Chondrocyte (in vitro differentiated cells): ENCODE results near the gene ZMYND19. TPM values are rescaled to one million over a fixed set of nuclear protein-coding genes. Genes with fewer than 3 reads are reported as not detected.

Source experiments
- DNase-seq: peaks from one replicate; pipeline ENCODE4 v3.0.0; 2021; ENCODE audit warnings: mixed read lengths, low spot score
- H3K27ac Mint-ChIP-seq: one replicate; pipeline ENCODE4 v1.8.0; 2021; ENCODE audit warnings: mild to moderate bottlenecking, moderate library complexity, mixed read lengths; ENCODE audit not compliant: unreplicated experiment
- H3K27me3 Mint-ChIP-seq: 2 replicates; pipeline ENCODE4 v1.8.0; 2021; ENCODE audit warnings: low read depth, mixed read lengths
- H3K36me3 Mint-ChIP-seq: 2 replicates; pipeline ENCODE4 v1.8.0; 2021; ENCODE audit warnings: low read depth, mixed read lengths
- H3K4me1 Mint-ChIP-seq: 2 replicates; pipeline ENCODE4 v1.8.0; 2021; ENCODE audit warnings: low read depth, mild to moderate bottlenecking, mixed read lengths
- H3K4me3 Mint-ChIP-seq: one replicate; pipeline ENCODE4 v1.8.0; 2021; ENCODE audit warnings: mild to moderate bottlenecking, moderate library complexity, mixed read lengths; ENCODE audit not compliant: unreplicated experiment
- H3K9me3 Mint-ChIP-seq: 2 replicates; pipeline ENCODE4 v1.8.0; 2021; ENCODE audit warnings: low read depth, mixed read lengths
- total RNA-seq: library from RNA; stranded (reverse); gene quantifications from 3 replicates; pipeline ENCODE4 v1.2.1, GENCODE V29; 2021
- TF ChIP-seq, protein P1 (sequence below): fragments of 200-600 bp; sonication (generic); IDR thresholded peaks from 2 replicates; pipeline ENCODE4 v1.5.0; 2021; ENCODE audit warnings: antibody characterized with exemption, mild to moderate bottlenecking, moderate library complexity

Gene ZMYND19
- total RNA-seq, 1 donor from 2014 or later, result 32.5 TPM

DNA sequence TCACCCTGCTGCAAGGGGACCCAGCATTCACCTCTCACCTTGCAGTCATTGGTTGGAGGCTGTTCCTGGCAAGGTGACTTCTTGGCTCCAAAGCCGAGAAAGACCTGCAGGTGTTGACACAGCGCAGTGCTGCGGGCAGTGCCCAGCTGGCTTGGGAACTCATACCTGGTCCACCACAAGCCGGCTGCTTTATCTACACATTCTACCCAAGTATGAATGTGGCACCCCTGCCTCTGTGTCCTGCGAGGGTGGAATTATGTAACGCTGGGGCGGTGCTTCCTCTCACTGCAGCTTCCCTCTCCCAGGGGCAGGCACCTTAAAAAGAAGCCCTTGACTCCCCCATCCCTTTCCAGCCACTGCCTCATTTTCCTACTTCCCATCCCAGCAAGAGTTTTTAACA, 2.5 kb upstream of the ZMYND19 start:
- no peaks in the 10 kb centered on the region for H3K9me3 Mint-ChIP-seq
- DNase-seq, result no peak
- peaks cover 3% of the 10 kb centered on the region for H3K36me3 Mint-ChIP-seq
- H3K4me1 Mint-ChIP-seq, result peaks cover 9% of the 10 kb centered on the region
- H3K27ac Mint-ChIP-seq, result no peak overlapping the region
- H3K4me3 Mint-ChIP-seq, result no peak overlapping the region
- H3K27me3 Mint-ChIP-seq, result no peaks in the 10 kb centered on the region
- TF ChIP-seq, protein P1, sequence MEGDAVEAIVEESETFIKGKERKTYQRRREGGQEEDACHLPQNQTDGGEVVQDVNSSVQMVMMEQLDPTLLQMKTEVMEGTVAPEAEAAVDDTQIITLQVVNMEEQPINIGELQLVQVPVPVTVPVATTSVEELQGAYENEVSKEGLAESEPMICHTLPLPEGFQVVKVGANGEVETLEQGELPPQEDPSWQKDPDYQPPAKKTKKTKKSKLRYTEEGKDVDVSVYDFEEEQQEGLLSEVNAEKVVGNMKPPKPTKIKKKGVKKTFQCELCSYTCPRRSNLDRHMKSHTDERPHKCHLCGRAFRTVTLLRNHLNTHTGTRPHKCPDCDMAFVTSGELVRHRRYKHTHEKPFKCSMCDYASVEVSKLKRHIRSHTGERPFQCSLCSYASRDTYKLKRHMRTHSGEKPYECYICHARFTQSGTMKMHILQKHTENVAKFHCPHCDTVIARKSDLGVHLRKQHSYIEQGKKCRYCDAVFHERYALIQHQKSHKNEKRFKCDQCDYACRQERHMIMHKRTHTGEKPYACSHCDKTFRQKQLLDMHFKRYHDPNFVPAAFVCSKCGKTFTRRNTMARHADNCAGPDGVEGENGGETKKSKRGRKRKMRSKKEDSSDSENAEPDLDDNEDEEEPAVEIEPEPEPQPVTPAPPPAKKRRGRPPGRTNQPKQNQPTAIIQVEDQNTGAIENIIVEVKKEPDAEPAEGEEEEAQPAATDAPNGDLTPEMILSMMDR, result no peak

DNA sequence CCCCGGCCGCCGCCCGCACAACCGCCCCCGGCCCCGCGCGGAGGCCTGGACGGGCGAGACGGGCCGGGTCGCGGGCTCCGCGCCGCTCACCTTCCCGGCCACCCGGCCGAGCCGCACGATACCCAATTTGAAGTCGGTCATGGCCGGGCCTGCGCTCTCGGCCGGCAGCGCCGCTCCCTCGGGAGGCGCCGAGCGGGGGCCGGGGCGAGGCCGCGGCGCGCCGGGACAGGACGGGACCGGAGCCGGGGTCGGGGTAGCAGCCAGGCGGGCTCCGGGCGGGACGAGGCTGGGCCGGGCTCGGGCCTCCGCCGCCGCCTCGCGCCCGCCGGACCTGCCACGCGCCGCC, 216 bp downstream of the ZMYND19 start:
- Mint-ChIP-seq H3K27me3 (no peaks in the 10 kb centered on the region), H3K9me3 (no peaks in the 10 kb centered on the region), H3K27ac (no peak overlapping the region), H3K4me3 (no peak overlapping the region), H3K4me1 (peaks cover 9% of the 10 kb centered on the region), H3K36me3 (peaks cover 10% of the 10 kb centered on the region)
- DNase-seq, result no peak
- TF ChIP-seq, protein P1, result no peak

DNA sequence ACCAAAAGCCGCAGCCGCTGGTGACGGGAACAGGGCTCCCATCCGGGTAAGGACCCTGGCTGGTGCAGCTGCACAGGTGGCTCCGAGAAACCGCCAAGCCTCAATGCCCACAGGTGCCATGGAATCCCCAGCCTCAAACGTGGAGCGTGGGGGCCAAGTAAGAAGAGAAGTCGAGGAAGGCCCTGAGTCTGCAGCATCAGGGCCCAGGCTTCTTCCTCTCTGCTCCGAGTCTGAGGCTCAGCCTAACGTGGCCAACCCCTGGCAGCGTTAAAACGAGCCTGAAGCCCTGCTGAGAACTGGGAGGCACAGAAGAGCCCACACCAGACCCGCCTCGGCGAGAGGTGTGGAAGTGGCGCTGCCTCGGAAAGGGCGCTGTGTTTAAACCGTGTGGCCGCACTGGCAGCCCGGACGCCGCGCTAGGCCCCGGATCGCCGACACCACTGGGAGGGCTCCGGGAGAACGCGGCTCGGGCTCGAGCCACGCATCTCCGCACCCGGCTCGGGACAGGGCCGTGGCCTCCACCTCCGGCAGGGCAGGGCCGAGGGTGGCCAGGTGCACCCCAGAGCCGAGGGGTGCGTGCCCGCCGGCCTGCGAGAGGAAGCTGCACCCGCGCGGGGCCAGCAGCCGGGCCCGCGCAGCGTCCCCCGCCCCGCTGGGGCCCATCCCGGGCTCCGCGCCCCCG, 730 bp downstream of the ZMYND19 start:
- Mint-ChIP-seq H3K9me3 (no peaks in the 10 kb centered on the region), H3K27ac (peak overlapping the region; percentile 61), H3K4me1 (peaks cover 9% of the 10 kb centered on the region), H3K4me3 (peak overlapping the region; percentile 77), H3K36me3 (peaks cover 10% of the 10 kb centered on the region), H3K27me3 (no peaks in the 10 kb centered on the region)
- DNase-seq, result no peak
- TF ChIP-seq, protein P1, result no peak

DNA sequence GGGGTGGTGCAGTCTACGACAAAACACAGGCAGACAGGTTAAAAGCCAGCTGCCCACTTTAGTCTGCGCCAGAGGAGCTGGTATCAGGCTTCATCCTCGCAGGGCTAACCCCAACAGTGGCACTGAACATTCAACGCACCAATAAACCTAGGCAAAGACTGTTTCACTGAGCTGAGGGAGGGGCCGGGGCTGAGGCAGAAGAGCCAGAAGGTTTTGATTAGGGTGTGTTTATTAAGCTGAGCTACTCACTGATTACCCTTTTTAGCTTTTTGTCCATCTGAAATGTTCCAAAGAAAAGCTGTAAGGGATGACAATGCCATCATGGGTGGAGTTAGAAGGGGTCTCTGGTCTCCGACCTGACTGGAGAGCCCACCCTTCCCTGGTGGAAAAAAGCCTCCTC, 1.4 kb downstream of the ZMYND19 start:
- peak overlapping the region; percentile 49 for H3K27ac Mint-ChIP-seq
- peak overlapping the region; percentile 77 for H3K4me3 Mint-ChIP-seq
- peaks cover 9% of the 10 kb centered on the region for H3K4me1 Mint-ChIP-seq
- no peaks in the 10 kb centered on the region for H3K27me3 Mint-ChIP-seq
- peaks cover 10% of the 10 kb centered on the region for H3K36me3 Mint-ChIP-seq
- TF ChIP-seq, protein P1, result no peak
- H3K9me3 Mint-ChIP-seq, result no peaks in the 10 kb centered on the region
- DNase-seq, result no peak

DNA sequence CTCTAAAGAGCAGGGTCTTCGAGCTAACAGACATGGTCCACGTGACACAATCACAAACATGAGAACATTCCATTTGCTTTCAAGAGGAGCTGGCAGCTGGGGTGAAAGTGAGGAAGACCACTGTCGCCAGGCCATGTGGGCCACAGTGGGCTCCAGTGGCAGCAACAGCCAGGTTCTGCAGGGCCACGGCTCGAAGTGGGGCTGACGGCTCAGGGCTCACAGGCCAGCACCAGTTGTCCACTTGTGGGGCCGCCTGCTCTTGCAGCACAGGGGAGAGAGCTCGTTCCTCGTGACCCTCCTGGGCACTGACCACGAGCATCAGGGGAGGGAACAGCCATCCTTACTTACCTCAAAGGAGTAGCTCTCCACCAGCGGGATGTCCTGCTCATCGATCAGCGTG, 2.0 kb downstream of the ZMYND19 start:
- Mint-ChIP-seq H3K9me3 (no peaks in the 10 kb centered on the region), H3K27ac (no peak overlapping the region), H3K4me1 (peaks cover 9% of the 10 kb centered on the region), H3K36me3 (peaks cover 10% of the 10 kb centered on the region), H3K4me3 (no peak overlapping the region), H3K27me3 (no peaks in the 10 kb centered on the region)
- TF ChIP-seq, protein P1, result no peak
- DNase-seq, result no peak
